Nephron (organoid): ENCODE results near the gene SCP2.
A peak's percentile ranks its signal among the peaks of the same experiment; 100 is the strongest.
"Not testable (repeated sequence)": the region's sequence is repeated elsewhere in the genome, so short reads cannot be mapped to it uniquely, and the experiment has no call there.

Experiments used
- H3K27ac Mint-ChIP-seq, 3 experiments: 2 replicates each; pipeline ENCODE4 v1.8.0; 2020; ENCODE audit warnings: mixed read lengths in 3 of 3, mild to moderate bottlenecking in 2 of 3, moderate library complexity in 1 of 3
- H3K27me3 Mint-ChIP-seq: 2 replicates; pipeline ENCODE4 v1.8.0; 2021; ENCODE audit warnings: low read depth, mild to moderate bottlenecking, moderate library complexity, mixed read lengths
- H3K36me3 Mint-ChIP-seq: 2 replicates; pipeline ENCODE4 v1.8.0; 2020; ENCODE audit warnings: low read depth, mixed read lengths
- H3K4me1 Mint-ChIP-seq: 2 replicates; pipeline ENCODE4 v1.8.0; 2020; ENCODE audit warnings: mixed read lengths
- H3K4me3 Mint-ChIP-seq, 3 experiments: 2 replicates each; pipeline ENCODE4 v1.8.0; 2020; ENCODE audit warnings: mild to moderate bottlenecking in 3 of 3, mixed read lengths in 3 of 3, moderate library complexity in 2 of 3
- H3K9me3 Mint-ChIP-seq: 2 replicates; pipeline ENCODE4 v1.8.0; 2020; ENCODE audit warnings: mixed read lengths
- CTCF ChIP-seq, 3 experiments: fragments of 200-600 bp; sonication (generic); IDR thresholded peaks; one replicate each; pipeline ENCODE4 v1.5.0; 2021; ENCODE audit warnings: antibody characterized with exemption in 3 of 3; ENCODE audit not compliant: unreplicated experiment in 3 of 3

The SCP2 gene

GRCh38 chr1:52963101-52963500 is 36.0 kb downstream of the SCP2 start:
- peaks cover 19% of the 10 kb centered on the region for H3K36me3 Mint-ChIP-seq
- H3K27ac Mint-ChIP-seq, result no peak overlapping the region
- no peaks in the 10 kb centered on the region for H3K4me1 Mint-ChIP-seq

GRCh38 chr1:52967666-52968065 is 40.6 kb downstream of the SCP2 start:
- Mint-ChIP-seq H3K4me3 (no peak overlapping the region), H3K36me3 (peaks cover 14% of the 10 kb centered on the region), H3K9me3 (no peaks in the 10 kb centered on the region), H3K4me1 (no peaks in the 10 kb centered on the region), H3K27ac (no peak overlapping the region), H3K27me3 (peaks cover 3% of the 10 kb centered on the region)
- TF ChIP-seq CTCF (IDR thresholded peaks at IDR 0.05; ENCODE audit: unreplicated experiment in 3 of 3), result no peak

More at GRCh38 chr1:52963101-52963500, 36.0 kb downstream of the SCP2 start:
- H3K27me3 Mint-ChIP-seq, result peaks cover 3% of the 10 kb centered on the region
- H3K9me3 Mint-ChIP-seq, result no peaks in the 10 kb centered on the region
- no peak overlapping the region for H3K4me3 Mint-ChIP-seq
- TF ChIP-seq CTCF (IDR thresholded peaks at IDR 0.05; ENCODE audit: unreplicated experiment in 3 of 3), result no peak

GRCh38 chr1:52969234-52969633 is 42.2 kb downstream of the SCP2 start:
- not testable (repeated sequence) for H3K36me3 Mint-ChIP-seq, H3K27ac Mint-ChIP-seq, H3K27me3 Mint-ChIP-seq, H3K4me1 Mint-ChIP-seq, H3K9me3 Mint-ChIP-seq, H3K4me3 Mint-ChIP-seq

GRCh38 chr1:52970149-52970548 is 43.1 kb downstream of the SCP2 start:
- Mint-ChIP-seq H3K9me3 (no peaks in the 10 kb centered on the region), H3K4me1 (no peaks in the 10 kb centered on the region), H3K27me3 (no peaks in the 10 kb centered on the region), H3K36me3 (peaks cover 8% of the 10 kb centered on the region), H3K27ac (no peak overlapping the region), H3K4me3 (no peak overlapping the region)
- TF ChIP-seq CTCF (IDR thresholded peaks at IDR 0.05; ENCODE audit: unreplicated experiment in 3 of 3), result peak in 2 of 3 experiments; percentile 34 to 38

- no peak for TF ChIP-seq CTCF (IDR thresholded peaks at IDR 0.05; ENCODE audit: unreplicated experiment in 3 of 3)
- no peak overlapping the region for H3K4me3 Mint-ChIP-seq
- H3K4me1 Mint-ChIP-seq, result no peaks in the 10 kb centered on the region
- peaks cover 14% of the 10 kb centered on the region for H3K36me3 Mint-ChIP-seq
- H3K9me3 Mint-ChIP-seq, result no peaks in the 10 kb centered on the region
- no peaks in the 10 kb centered on the region for H3K27me3 Mint-ChIP-seq
- no peak overlapping the region for H3K27ac Mint-ChIP-seq
Measured at GRCh38 chr1:52973841-52974240, 46.8 kb downstream of the SCP2 start.

- peaks cover 18% of the 10 kb centered on the region for H3K36me3 Mint-ChIP-seq
- no peak for TF ChIP-seq CTCF (IDR thresholded peaks at IDR 0.05; ENCODE audit: unreplicated experiment in 3 of 3)
- no peaks in the 10 kb centered on the region for H3K4me1 Mint-ChIP-seq
- H3K27me3 Mint-ChIP-seq, result no peaks in the 10 kb centered on the region
- H3K27ac Mint-ChIP-seq, result no peak overlapping the region
- H3K4me3 Mint-ChIP-seq, result no peak overlapping the region
- no peaks in the 10 kb centered on the region for H3K9me3 Mint-ChIP-seq
Measured at GRCh38 chr1:52976183-52977035, 49.3 kb downstream of the SCP2 start.
